ENCODE data around the gene SPANXN5.
"Not testable (repeated sequence)": the region's sequence is repeated elsewhere in the genome, so short reads cannot be mapped to it uniquely, and the experiment has no call there.

The SPANXN5 gene, protein sequence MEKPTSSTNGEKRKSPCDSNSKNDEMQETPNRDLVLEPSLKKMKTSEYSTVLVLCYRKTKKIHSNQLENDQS

DNA sequence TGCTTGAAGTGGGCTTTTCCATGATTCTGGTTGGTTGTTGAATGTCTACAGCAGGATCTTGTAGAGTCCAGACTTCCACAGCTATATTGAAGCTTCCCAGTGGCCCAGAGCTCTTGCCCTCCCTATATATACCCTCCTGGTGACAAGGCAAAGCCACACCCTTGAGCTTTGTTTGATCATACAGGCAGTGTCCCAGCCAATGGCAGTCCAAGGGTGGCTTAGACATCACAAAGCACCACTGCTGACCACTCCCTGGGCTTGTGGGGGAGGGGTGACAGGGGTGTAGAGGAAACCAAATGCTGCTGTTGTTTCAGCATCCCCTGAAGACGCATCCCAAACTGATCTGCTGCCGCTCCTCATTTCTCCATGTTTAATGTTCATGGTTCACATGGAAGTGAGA is at the start of gene SPANXN5:
TSS of gene SPANXN5 (minus strand) at position 101 of the 400 bp plus-strand sequence. CDS start at position 22, 79 bp downstream.
- not testable (repeated sequence) for DNase-seq

DNA sequence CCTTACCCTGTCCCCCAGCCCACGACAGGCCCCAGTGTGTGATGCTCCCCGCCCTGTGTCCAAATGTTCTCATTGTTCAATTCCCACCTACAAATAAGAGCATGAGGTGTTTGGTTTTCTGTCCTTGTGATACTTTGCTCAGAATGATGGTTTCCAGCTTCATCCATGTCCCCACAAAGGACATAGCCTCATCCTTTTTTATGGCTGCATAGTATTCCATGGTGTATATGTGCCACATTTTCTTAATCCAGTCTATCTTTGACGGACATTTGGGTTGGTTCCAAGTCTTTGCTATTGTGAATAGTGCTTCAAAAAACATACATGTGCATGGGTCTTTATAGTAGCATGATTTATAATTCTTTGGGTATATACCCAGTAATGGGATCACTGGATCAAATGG is 46.4 kb upstream of the SPANXN5 start:
- not testable (repeated sequence) for DNase-seq

DNA sequence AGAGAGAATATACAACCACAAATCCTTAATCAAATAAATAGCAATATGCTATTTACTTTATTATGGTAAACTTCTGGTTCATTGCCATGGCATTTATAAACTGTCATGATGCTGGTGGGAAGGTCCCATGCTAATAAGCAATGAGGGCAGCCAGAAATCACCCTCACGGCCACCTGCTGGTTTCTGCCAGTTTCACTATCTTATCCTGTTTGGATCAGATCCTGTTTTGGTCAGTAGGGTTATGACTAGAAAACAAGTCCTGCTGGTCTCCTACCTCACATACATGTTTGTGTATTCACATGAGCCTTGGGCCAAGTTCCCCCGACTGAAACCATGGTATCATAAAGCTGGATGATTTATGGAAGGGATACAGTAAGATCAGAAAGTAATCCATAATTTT is 41.9 kb upstream of the SPANXN5 start:
- DNase-seq: no peak

DNA sequence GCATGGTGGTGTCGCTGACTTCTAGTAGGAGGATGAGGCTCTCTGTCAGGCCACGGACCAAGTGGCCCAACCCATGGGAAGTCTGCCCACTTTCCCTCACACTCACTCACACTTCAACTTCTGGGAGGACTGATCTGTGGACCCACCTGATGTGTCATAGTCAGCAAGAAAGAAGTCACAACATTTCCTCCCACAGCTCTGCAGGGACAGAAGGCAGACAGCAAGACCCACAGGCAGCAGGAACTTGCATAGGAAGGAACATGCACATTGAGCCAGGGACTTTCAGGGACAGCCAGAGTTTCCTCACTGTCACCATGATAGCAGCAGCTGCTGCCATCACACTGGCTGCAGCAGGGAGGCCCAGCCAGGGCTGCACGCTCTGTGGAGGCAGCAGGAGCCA is 33.3 kb upstream of the SPANXN5 start:
- DNase-seq: no peak

DNA sequence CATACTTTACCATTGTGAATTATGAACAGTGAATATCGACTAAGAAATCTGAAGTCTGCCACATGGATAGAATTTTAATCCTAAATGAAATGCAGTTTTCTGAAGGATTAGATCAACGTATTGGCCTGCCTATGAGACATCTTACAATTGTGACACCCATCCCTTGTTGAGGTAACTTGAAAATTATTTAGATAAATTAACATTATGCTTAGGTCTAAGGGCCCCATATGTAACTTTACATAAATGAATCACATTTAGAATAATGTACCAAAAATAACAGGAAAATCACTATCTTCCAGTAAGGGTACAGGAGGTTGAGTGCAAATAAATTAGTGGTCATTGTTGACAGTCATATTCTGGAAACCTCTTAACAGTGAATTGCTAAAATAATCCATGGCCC is 27.4 kb upstream of the SPANXN5 start:
- DNase-seq: no peak

DNA sequence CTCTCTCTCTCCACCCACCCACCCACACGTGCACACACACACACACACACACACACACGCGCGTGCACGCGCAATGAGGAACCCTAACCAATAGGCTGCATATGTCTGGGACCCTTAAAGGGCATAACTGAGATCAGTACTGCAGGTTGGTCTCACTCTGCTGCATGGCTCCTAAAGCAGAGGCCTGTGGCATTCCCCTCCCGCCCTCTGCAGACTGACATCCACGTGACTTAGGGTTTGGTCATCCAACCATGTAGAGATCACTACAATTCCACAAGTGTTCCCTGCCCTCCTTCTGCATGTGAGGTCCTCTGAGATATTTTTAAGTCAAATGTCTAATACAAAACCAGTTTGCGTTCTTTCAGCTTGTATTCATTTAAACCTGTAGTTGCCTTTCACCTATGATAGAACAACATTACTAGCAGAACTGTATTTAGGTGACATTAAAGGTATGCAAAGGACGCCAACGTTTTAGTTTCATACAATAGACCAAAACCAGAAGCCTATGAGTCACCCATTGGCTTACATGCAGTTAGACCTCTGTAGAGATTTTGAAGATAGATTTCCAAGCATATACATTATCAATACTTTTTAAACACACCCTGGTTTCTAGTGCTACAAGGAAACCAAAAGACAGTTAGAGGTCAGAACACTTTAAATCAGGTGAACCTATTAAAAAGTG is 24.0 kb upstream of the SPANXN5 start:
- DNase-seq: no peak

DNA sequence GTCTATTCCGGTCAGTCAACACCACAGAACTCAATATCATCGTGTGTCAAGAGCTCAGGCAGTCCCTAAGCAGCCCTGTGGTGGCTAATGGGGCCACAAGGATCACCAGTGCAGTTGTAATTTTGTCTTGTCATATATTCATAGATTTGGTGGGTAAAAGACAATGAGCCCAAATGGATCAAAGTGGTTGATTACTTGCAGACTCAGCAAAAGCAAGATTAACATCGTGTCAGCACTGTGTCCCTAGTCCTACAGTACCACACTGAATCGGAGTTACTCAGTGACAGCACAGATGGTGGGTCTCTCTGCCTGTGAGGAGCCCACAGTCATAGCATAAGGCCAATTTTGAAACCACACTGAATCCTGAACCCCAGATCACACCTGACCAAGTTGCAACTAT is 22.6 kb upstream of the SPANXN5 start:
- DNase-seq: no peak

DNA sequence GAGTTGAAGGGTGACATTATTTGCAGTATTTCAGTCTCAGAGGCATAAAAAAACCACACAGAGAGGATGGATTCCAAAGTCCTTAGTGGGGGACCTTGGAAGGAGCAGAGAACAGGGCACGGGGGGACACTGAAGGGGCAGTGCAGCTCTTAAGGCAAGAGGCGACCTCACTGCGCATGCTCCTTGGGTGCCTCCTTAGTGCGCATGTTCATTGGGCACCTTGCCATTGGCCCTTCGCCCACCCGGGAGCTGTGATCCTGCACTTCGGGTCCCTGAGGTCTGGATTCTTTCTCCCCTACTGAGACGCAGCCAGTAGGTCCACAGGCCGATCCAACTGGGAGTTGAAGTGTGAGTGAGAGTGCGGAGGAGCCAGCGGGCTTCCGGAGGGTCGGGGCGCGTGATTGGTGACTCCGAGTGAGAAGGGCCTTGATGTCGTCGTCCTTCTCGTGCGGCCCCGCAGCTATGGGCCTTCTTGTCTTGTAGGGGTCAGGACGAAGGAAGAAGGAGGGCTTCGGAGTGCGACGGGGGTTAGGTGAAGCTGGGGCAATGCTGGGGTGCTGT is 13.9 kb upstream of the SPANXN5 start, which contains the start of gene XAGE5:
TSS of gene XAGE5 (plus strand) at position 223 of the 561 bp plus-strand sequence. CDS start 1,280 bp downstream, outside the sequence.
- DNase-seq: no peak

DNA sequence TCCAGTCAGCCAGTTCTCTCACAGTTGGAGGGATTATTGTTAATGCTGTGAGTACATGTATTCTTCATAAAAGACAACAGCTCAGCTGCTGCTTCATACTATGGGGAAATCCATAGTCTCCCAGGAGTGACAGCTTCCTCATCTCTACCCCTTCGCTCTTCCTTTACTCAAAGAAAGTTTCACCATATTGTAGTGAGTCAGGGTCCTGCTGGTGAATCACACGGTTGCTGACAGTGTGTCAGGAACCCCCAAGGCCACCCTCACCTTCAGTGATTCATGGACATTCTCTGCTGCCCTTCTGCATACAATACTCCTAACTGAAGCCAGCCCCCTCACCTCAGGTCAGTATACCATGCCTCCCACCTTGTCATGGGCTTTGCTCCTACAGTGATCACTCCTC is 7.6 kb upstream of the SPANXN5 start:
- not testable (repeated sequence) for DNase-seq

DNA sequence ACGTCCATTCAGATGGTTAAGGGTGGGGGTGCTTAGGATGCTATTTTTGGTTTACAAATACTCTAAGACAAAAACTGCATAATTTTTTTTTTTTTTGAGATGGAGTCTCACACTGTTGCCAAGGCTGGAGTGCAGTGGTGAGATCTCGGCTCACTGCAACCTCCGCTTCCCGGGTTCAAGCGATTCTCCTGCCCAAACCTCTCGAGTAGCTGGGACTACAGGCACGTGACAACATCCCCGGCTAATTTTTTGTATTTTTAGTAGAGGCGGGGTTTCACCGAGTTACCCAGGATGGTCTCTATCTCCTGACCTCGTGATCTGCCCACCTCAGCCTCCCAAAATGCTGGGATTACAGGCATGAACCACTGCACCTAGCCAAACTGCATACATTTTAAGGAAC is 23.7 kb downstream of the SPANXN5 start:
- DNase-seq: not testable (repeated sequence)

DNA sequence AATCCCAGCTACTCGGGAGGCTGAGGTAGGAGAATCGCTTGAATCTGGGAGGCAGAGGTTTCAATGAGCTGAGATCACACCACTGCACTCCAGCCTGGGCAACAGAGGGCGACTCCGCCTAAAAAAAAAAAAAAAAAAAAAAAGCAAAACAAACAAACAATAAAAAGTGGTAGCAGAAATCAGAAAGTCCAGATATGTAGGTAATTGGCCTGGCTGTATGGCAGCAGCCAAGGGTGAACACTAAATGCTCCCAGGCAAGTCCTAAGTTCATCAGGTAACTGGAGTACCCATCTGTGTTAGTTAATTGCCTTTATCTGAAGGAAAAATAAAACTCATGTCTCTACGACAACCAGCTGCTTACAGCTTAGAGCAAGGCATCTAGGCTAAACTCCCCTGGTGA is 31.2 kb downstream of the SPANXN5 start:
- DNase-seq: not testable (repeated sequence)

DNA sequence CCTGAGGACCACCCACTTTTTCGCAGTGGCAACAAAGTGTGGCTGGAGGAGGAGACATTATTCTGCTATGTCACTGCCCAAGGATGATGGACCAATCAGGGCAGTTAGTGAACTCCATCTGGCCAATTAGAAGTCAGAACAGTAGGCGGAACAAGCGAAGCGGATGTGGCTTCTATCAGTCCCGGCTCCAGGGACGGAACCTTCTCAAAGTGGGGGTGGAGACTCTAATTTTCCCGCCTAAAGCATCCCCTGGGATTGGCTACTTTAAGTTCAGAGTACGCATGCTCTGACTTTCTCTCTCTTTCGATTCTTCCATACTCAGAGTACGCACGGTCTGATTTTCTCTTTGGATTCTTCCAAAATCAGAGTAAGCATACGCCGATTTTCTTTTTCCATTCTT is 46.3 kb downstream of the SPANXN5 start, which contains the start of gene SSX2B:
TSS of gene SSX2B (plus strand) at position 301 of the 400 bp plus-strand sequence. CDS start 1,429 bp downstream, outside the sequence.
- DNase-seq: not testable (repeated sequence)
